CD4-positive, alpha-beta T cell treated with Interleukin-15 for 1 hour (primary cell): ENCODE results near the gene DCXR.

Experiments used
- DNase-seq: peaks from one replicate; pipeline ENCODE4 v3.0.0-alpha.2; 2020

The DCXR gene

GRCh38 chr17:82036634-82037091, 834 bp downstream of the DCXR start:
- no peak for DNase-seq

GRCh38 chr17:82035956-82036633, 1.4 kb downstream of the DCXR start:
- DNase-seq, result no peak

GRCh38 chr17:82035488-82035887, 2.0 kb downstream of the DCXR start:
- no peak for DNase-seq

- DNase-seq, result no peak
These were observed 3.0 kb downstream of the DCXR start for GRCh38 chr17:82034371-82035011.

- no peak for DNase-seq
These were observed 4.0 kb downstream of the DCXR start for GRCh38 chr17:82033359-82034085.

GRCh38 chr17:82031885-82032627, 5.4 kb downstream of the DCXR start:
- DNase-seq, result no peak

GRCh38 chr17:82031303-82031884, 6.1 kb downstream of the DCXR start, which contains the start of gene RAC3:
RAC3 (plus strand) TSS chr17:82031678; CDS start chr17:82031762, 84 bp downstream.
- DNase-seq, result no peak

- peak; percentile 80 for DNase-seq
These were observed 6.8 kb downstream of the DCXR start for GRCh38 chr17:82030470-82031302.

GRCh38 chr17:82029990-82030469, 7.5 kb downstream of the DCXR start:
- no peak for DNase-seq

- DNase-seq, result no peak
These were observed 8.1 kb downstream of the DCXR start for GRCh38 chr17:82029391-82029790.

- no peak for DNase-seq
These were observed 8.5 kb downstream of the DCXR start for GRCh38 chr17:82028966-82029365.

GRCh38 chr17:82028246-82028645, 9.3 kb downstream of the DCXR start:
- no peak for DNase-seq

GRCh38 chr17:82025401-82026107, 11.9 kb downstream of the DCXR start:
- no peak for DNase-seq

GRCh38 chr17:82024859-82025258, 12.6 kb downstream of the DCXR start:
- no peak for DNase-seq

- DNase-seq, result no peak
These were observed 13.9 kb downstream of the DCXR start for GRCh38 chr17:82023447-82024241.

- peak; percentile 100 for DNase-seq
These were observed 14.5 kb downstream of the DCXR start, which contains the start of gene LRRC45 for GRCh38 chr17:82022981-82023446. LRRC45 (plus strand) TSS chr17:82023305; CDS start chr17:82023644, 339 bp downstream.

- DNase-seq, result no peak
These were observed 15.1 kb downstream of the DCXR start, which contains the start of gene CENPX for GRCh38 chr17:82022310-82022980. CENPX (minus strand) TSS chr17:82022878; CDS start chr17:82022861, 17 bp downstream.

GRCh38 chr17:82021900-82022309, 15.6 kb downstream of the DCXR start:
- DNase-seq, result no peak
